PC-3 (cell line): Measurements from ENCODE around the gene ADGRL3.

ENCODE experiments used
- EZH2phosphoT487 ChIP-seq: fragments of 300-600 bp; sonication (generic); IDR thresholded peaks from 2 replicates; pipeline ENCODE4 v1.6.1; 2018; ENCODE audit warnings: mild to moderate bottlenecking, antibody characterized with exemption, low read length, borderline replicate concordance
- TF ChIP-seq, protein P1 (sequence below): fragments of 300-600 bp; sonication (generic); conservative IDR thresholded peaks from 2 replicates; pipeline ENCODE4 v1.5.1; 2017; ENCODE audit warnings: antibody characterized with exemption, low read depth, mild to moderate bottlenecking, low read length

DNA sequence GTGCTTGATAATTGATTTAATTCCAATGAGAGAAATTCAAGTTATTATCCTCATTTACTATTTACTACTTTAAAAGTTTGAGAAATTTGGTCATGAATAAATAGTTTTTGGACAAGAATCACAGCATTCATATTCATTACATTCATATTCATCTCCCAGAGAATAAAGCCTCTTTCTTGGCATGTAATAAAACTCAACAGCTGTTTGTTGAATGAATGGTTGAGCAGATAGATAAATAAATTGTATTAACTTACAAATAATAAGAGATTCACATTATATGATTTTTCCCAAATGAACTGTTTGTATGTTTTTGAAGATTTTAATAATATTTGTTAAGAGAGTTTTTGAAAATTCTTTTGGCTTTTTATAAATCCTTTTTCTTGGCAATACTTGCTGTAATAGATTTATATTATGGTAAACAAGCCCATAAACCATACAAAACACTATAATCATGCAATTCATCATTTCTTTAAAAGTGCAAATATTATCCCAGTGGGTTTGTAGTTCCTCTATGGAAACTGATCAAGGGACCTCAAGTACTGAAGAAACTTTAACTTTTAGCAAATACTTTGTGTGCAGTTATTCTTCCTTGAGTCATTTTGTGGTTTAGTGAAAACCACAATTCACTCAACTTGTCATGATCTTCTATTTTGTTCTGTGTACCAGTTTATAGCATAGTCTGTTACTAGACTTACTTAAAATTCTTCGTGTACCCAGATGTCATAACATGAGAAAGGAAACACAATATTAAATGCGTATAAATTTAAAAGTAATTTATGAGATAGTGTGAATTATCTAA, 371.8 kb downstream of the ADGRL3 start:
- TF ChIP-seq, protein P1, sequence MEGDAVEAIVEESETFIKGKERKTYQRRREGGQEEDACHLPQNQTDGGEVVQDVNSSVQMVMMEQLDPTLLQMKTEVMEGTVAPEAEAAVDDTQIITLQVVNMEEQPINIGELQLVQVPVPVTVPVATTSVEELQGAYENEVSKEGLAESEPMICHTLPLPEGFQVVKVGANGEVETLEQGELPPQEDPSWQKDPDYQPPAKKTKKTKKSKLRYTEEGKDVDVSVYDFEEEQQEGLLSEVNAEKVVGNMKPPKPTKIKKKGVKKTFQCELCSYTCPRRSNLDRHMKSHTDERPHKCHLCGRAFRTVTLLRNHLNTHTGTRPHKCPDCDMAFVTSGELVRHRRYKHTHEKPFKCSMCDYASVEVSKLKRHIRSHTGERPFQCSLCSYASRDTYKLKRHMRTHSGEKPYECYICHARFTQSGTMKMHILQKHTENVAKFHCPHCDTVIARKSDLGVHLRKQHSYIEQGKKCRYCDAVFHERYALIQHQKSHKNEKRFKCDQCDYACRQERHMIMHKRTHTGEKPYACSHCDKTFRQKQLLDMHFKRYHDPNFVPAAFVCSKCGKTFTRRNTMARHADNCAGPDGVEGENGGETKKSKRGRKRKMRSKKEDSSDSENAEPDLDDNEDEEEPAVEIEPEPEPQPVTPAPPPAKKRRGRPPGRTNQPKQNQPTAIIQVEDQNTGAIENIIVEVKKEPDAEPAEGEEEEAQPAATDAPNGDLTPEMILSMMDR, result no peak
- no peak for TF ChIP-seq EZH2phosphoT487
